GM21390 (cell line): ENCODE data around the gene VTI1A.
"Not testable (repeated sequence)": the region's sequence is repeated elsewhere in the genome, so short reads cannot be mapped to it uniquely, and the experiment has no call there.

Experiments
- ATAC-seq: cut with Tn5 transposase; IDR thresholded peaks from one replicate; pipeline ENCODE4 v1.9.1; 2021; ENCODE audit not compliant: unreplicated experiment

VTI1A gene

GRCh38 chr10:112713411-112713810 lies 266.4 kb downstream of the VTI1A start:
- ATAC-seq: no peak

- ATAC-seq: no peak
These were observed 268.6 kb downstream of the VTI1A start for GRCh38 chr10:112715581-112715980.

GRCh38 chr10:112716076-112716475 lies 269.1 kb downstream of the VTI1A start:
- ATAC-seq: no peak

DNA sequence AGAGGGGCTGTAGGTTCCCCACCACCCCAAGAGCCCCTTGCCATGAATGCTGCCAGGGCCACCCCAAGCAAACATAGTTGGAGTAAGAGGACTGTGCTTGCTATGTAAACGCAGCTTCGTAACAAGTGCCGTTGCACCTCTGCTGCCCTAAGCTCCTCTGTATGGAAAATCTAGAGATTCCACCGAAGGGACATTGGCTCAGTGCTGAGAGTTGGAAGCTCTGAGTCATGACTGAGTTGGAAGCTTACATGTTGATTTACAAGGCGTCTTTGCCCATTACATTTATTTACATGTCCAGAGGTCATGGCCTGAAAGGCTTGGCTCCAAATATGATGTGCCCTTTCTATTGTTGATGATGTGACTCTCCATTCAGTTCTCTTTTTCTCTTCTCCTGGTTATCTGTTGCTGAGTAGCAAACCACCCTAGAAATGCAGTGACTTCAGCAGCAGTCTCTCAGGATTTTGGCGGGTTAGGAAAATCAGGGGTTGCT lies 270.0 kb downstream of the VTI1A start:
- no peak for ATAC-seq

DNA sequence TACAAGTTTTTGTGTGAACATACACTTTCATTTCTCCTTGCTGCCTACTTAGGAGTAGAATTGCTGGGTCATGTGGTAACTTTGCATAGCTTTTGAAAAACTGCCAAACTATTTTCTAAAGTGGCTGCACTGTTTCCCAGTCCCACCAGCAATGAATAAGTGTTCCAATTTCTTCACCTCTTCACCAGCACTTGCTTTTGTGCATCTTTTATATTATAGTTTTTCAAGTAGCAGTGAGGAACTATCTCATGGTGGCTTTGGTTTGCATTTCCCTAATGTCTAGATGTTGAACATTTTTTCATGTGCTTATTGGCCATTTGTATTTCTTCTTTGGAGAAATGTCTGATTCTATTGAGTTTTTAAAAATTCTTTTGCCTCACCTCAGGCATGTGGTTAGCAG lies 273.2 kb downstream of the VTI1A start:
- no peak for ATAC-seq

GRCh38 chr10:112721080-112721698 lies 274.2 kb downstream of the VTI1A start:
- ATAC-seq: peak; percentile 72

- no peak for ATAC-seq
These were observed 275.7 kb downstream of the VTI1A start for GRCh38 chr10:112722758-112723157.

- no peak for ATAC-seq
These were observed 276.9 kb downstream of the VTI1A start for GRCh38 chr10:112723876-112724275.

GRCh38 chr10:112724404-112724991 lies 277.5 kb downstream of the VTI1A start:
- no peak for ATAC-seq

- no peak for ATAC-seq
These were observed 281.3 kb downstream of the VTI1A start for GRCh38 chr10:112728118-112728883.

DNA sequence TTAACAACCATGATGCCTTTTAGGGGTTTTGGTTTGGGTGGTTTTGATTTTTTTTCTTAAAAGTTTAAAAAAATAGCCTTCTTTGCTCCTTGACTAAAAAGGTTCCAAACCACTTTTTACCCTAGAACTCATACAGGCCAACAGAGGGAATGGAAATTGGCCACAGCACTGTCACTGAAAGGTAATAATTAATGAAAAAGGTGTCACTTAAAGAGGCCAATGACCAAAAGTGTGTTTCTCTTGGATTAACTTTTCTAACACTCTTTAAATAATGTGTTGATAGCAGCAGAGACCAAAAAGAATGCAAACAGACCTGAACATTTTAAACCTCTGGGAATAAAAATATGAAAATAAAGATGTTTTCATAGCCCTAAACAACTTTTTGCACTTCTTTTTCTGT lies 282.0 kb downstream of the VTI1A start:
- no peak for ATAC-seq

GRCh38 chr10:112731450-112731849 lies 284.4 kb downstream of the VTI1A start:
- ATAC-seq: not testable (repeated sequence)

GRCh38 chr10:112732277-112732921 lies 285.4 kb downstream of the VTI1A start:
- peak; percentile 70 for ATAC-seq

GRCh38 chr10:112735041-112735695 lies 288.2 kb downstream of the VTI1A start:
- ATAC-seq: no peak

- no peak for ATAC-seq
These were observed 291.9 kb downstream of the VTI1A start for GRCh38 chr10:112738606-112739591.

GRCh38 chr10:112739592-112740353 lies 292.8 kb downstream of the VTI1A start:
- no peak for ATAC-seq

DNA sequence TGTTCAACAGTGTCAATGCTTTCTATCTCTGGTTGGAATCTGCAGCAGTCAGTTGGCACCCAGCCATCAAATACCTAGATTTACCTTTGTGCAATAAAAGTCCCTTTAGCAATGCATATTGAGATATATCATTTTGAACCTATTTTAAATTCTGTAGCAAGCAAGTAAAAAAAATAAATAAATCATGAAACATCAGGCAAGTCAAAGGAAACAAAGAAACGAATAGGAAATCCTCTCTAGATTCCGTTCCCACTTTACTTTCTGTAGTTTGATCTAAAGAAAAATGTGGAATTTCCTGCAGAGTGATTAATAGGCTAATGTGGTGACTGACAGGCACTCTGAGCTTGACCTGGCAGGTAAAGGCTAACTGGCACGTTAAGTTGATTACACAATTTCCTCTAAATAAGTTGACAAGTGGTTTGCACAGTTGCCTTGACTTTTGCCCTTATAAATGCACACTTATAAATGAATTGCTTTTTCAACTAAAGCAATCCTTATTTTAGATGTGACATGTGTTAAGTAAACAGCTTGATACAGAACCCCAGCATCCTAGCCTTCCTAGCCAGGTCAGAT lies 294.9 kb downstream of the VTI1A start:
- no peak for ATAC-seq

- no peak for ATAC-seq
These were observed 297.4 kb downstream of the VTI1A start for GRCh38 chr10:112744181-112745096.
